GM18951 (cell line): ENCODE measurements around the gene ENAM.

Source experiments
- POLR2A ChIP-seq: IDR thresholded peaks from 4 replicates; pipeline ENCODE4 v1.6.1; 2011; ENCODE audit warnings: mild to moderate bottlenecking; ENCODE audit not compliant: insufficient read length, insufficient read depth; ENCODE audit errors: extremely low read depth
- in situ Hi-C: fragments of 300-500 bp; cut with MboI; formaldehyde crosslinking; loops from one replicate; pipeline ENCODE4 v1.12.0; 2022; ENCODE audit warnings: low sequenced_read_pairs, mixed read lengths, inconsistent platforms; ENCODE audit not compliant: unreplicated experiment

Gene ENAM, protein sequence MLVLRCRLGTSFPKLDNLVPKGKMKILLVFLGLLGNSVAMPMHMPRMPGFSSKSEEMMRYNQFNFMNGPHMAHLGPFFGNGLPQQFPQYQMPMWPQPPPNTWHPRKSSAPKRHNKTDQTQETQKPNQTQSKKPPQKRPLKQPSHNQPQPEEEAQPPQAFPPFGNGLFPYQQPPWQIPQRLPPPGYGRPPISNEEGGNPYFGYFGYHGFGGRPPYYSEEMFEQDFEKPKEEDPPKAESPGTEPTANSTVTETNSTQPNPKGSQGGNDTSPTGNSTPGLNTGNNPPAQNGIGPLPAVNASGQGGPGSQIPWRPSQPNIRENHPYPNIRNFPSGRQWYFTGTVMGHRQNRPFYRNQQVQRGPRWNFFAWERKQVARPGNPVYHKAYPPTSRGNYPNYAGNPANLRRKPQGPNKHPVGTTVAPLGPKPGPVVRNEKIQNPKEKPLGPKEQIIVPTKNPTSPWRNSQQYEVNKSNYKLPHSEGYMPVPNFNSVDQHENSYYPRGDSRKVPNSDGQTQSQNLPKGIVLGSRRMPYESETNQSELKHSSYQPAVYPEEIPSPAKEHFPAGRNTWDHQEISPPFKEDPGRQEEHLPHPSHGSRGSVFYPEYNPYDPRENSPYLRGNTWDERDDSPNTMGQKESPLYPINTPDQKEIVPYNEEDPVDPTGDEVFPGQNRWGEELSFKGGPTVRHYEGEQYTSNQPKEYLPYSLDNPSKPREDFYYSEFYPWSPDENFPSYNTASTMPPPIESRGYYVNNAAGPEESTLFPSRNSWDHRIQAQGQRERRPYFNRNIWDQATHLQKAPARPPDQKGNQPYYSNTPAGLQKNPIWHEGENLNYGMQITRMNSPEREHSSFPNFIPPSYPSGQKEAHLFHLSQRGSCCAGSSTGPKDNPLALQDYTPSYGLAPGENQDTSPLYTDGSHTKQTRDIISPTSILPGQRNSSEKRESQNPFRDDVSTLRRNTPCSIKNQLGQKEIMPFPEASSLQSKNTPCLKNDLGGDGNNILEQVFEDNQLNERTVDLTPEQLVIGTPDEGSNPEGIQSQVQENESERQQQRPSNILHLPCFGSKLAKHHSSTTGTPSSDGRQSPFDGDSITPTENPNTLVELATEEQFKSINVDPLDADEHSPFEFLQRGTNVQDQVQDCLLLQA

DNA sequence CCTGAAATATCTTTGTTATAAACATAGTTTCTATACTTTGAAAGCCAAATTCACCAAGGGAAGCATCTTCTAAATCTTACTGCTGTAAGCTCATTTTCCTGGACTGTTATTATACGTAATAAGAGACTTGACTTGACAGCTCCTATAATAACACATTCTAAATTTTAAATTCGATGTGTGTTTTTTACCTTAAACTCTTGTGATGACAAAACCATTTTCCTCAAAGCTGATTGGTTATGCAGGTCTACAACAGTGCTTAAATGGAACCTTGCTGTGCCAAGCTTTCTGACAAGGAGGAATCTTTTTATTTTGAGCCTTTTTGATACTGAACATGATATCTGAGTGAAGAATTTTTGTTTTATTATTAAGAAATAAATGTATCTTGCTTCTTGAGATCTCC is at the start of gene ENAM:
ENAM (plus strand) TSS at position 301 of the 400 bp plus-strand sequence. CDS start 757 bp downstream, outside the sequence.
- TF ChIP-seq POLR2A: no peak
- in situ Hi-C loops: no loop called here

- in situ Hi-C loops: no loop called here
- no peak for TF ChIP-seq POLR2A
Measured at GRCh38 chr4:70581980-70582379, 46.6 kb upstream of the ENAM start.

- TF ChIP-seq POLR2A: no peak
- in situ Hi-C loops: no loop called here
Measured at GRCh38 chr4:70583952-70584834, 44.4 kb upstream of the ENAM start.

- in situ Hi-C loops: no loop called here
- no peak for TF ChIP-seq POLR2A
Measured at GRCh38 chr4:70586841-70587240, 41.7 kb upstream of the ENAM start.

GRCh38 chr4:70589785-70590184 is 38.8 kb upstream of the ENAM start:
- TF ChIP-seq POLR2A: no peak
- in situ Hi-C loops: no loop called here

DNA sequence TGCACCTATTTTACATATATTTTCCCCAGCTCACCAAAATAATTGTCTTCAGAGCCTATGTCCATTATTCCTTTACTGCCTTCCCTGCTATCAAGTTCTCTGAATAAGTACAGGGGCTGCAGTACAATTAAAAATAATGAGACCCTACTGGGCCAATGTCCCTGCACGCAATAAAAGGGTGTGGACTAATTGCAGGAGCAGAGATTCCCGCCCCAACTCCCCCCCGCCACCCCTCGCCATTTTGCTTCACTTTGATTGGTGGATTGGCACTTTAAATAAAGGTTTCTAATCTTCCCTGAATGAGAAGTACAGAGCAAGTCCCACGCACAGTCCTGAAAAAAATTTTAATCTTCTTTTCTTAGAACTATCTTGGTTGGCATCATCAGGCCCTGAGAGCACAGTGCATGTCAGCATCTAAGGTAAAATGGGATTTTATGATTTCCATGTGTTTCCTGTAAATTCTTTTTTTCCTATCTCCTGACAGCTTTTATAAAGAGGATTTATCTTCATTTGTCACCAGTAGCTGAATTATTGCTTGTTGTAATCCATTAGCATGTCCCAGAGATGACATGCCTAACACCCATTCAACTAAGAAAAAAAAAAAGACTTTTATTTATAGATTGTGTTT is 36.5 kb upstream of the ENAM start, which contains the start of gene AMBN:
AMBN (plus strand) TSS at position 302 of the 628 bp plus-strand sequence; CDS start at position 405, 103 bp downstream.
- no peak for TF ChIP-seq POLR2A
- in situ Hi-C loops: no loop called here

- in situ Hi-C loops: no loop called here
- no peak for TF ChIP-seq POLR2A
Measured at GRCh38 chr4:70594196-70594595, 34.3 kb upstream of the ENAM start.

DNA sequence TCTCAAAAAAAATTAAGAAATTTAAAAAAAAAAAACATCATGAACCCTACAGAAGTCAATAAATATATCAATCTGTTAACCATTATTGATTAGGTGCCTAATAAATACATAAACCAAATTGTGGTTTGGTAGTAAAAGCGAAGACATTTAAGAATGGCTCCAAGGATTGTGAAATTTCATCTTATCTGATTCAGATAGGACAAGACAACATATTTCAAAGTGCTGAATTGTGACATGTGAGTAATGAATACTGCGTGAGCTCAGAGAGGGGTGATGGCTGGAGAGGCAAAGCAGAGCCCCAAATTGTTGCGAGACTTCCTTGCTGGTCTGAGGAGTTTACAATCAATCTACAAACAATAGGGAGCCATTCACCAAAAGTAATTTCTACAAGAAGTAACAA is 28.2 kb upstream of the ENAM start:
- TF ChIP-seq POLR2A: no peak
- in situ Hi-C loops: loop anchor here (25.0 kb wide), 1 partner anchor 1112 kb away; no protein-coding TSS in a partner anchor

GRCh38 chr4:70600977-70601376 is 27.6 kb upstream of the ENAM start:
- in situ Hi-C loops: loop anchor here (25.0 kb wide), 1 partner anchor 1111 kb away; no protein-coding TSS in a partner anchor
- no peak for TF ChIP-seq POLR2A

- no peak for TF ChIP-seq POLR2A
- in situ Hi-C loops: loop anchor here (25.0 kb wide), 1 partner anchor 1111 kb away; no protein-coding TSS in a partner anchor
Measured at GRCh38 chr4:70601422-70602039, 27.0 kb upstream of the ENAM start.

GRCh38 chr4:70603856-70604255 is 24.7 kb upstream of the ENAM start:
- TF ChIP-seq POLR2A: no peak
- in situ Hi-C loops: loop anchor here (25.0 kb wide), 1 partner anchor 1108 kb away; no protein-coding TSS in a partner anchor
